ENCODE results near the gene GAS7. TPM values are rescaled to one million over a fixed set of nuclear protein-coding genes. Genes with fewer than 3 reads are reported as not detected.

GAS7 gene
- total RNA-seq, 1 experiment from 2014 or later = 4.1 TPM

DNA sequence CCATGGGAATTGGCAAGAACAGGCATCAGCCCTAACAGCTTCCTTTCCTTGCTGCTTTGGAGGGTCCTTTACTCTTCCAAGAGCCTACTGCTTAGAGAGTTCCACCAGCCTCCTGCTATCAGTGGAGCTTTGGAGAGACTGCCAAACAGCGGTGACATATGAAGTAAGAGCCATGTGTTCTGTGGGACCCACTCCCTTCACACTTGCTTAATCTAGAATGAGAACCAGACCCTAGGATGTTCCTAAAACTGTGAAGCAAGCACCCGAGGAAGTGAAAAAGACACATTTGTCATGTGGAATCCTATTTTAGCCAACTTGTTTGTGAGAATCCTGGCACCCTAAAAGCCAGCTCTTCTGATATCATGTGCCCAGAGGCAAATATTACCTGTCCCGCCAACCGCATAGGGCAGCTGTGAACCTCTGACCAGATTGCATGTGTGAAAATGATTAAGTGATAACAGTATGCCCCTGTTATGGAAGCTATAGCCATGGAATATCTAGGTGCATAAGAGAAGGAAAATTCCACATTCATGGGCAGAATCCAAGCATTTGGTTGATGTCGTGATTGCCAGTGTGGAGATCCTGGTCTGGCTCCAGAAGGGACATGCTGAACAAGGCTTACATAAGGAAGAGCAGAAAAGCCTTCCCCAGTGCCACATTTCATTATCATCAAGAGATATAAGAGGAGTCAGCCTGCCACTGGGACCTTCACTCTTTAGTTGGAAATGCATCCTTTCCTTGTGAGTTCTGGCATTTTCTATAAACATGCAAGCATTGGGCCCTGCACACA lies 312.1 kb downstream of the GAS7 start:
- Histone ChIP-seq H3K79me2 (ENCODE audit: insufficient read depth, low read length) (no peaks in the 10 kb centered on the region), H3K9me3 (ENCODE audit: control insufficient read depth in 1 of 2, insufficient read depth in 1 of 2, low read depth in 1 of 2, low read length in 2 of 2) (peaks cover 6 to 16% of the 10 kb centered on the region in 2 experiments; a peak in 3 of 4 replicates), H3K9ac (ENCODE audit: low read length) (no peak overlapping the region), H3K4me3 (replicated peaks in 1 of 2; ENCODE audit: low read depth in 1 of 2, low read length in 2 of 2) (no peak overlapping the region), H4K20me1 (ENCODE audit: insufficient read depth) (no peaks in the 10 kb centered on the region), H2AFZ (ENCODE audit: low read depth, low read length, poor library complexity, severe bottlenecking) (no peak overlapping the region), H3K9me2 (ENCODE audit: insufficient read depth) (no peaks in the 10 kb centered on the region), H3K36me3 (ENCODE audit: control insufficient read depth in 1 of 2, insufficient read depth in 2 of 2, low read length in 2 of 2) (no peaks in the 10 kb centered on the region), H3K27me3 (ENCODE audit: insufficient read depth, low read length) (no peaks in the 10 kb centered on the region), H3K4me1 (ENCODE audit: control insufficient read depth in 1 of 2, insufficient read depth in 2 of 2, low read length in 2 of 2) (peaks cover 0 to 4% of the 10 kb centered on the region in 2 experiments; a peak in 2 of 4 replicates), H3K27ac (ENCODE audit: low read depth, low read length) (no peak overlapping the region), H3K4me2 (ENCODE audit: low read length) (no peak overlapping the region)
- CTCF ChIA-PET = no interaction called here
- POLR2A ChIA-PET = no interaction called here
- TF ChIP-seq POLR2A (IDR thresholded peaks at IDR 0.05; ENCODE audit: borderline replicate concordance, extremely low read depth, insufficient read depth, insufficient read length) (no peak), YY1 (IDR thresholded peaks at IDR 0.05; ENCODE audit: extremely low read depth, insufficient replicate concordance, low read depth, low read length) (no peak), EZH2 (IDR thresholded peaks at IDR 0.05) (no peak), RAD21 (IDR thresholded peaks at IDR 0.05; ENCODE audit: low read depth) (no peak), ZNF274 (IDR thresholded peaks at IDR 0.05; ENCODE audit: low read depth, low read length) (no peak), CEBPB (IDR thresholded peaks at IDR 0.05; ENCODE audit: low read depth) (no peak), REST (IDR thresholded peaks at IDR 0.05; ENCODE audit: low read depth) (no peak), ZBTB33 (IDR thresholded peaks at IDR 0.05; ENCODE audit: extremely low read depth, insufficient replicate concordance, low read length) (no peak), POLR2AphosphoS5 (IDR thresholded peaks at IDR 0.05; ENCODE audit: low read depth, low read length) (no peak)
- intact Hi-C loops (cut with micrococcal nuclease) = no loop called here
- BruUV-seq (replicated peaks) = no TSS peak
- ATAC-seq = no peak
- DNase-seq (ENCODE audit: low read depth, low spot score) = no peak
- RAD21 ChIA-PET (ENCODE audit: low non-redundant PET in 1 of 2, low total read pairs in 2 of 2, uncharacterized antibody in 2 of 2, unreplicated experiment in 2 of 2) = no interaction called here

Data from HCT116 (cell line).